DOHH2 (cell line): ENCODE data around the gene GLUL.

Source experiments
- CTCF ChIP-seq: fragments of 200-600 bp; sonication (generic); IDR thresholded peaks from one replicate; pipeline ENCODE4 v1.5.1; 2014; ENCODE audit warnings: antibody characterized with exemption, mild to moderate bottlenecking, low read depth, low read length; ENCODE audit not compliant: poor library complexity, severe bottlenecking
- EZH2phosphoT487 ChIP-seq: fragments of 200-600 bp; sonication (generic); IDR thresholded peaks from 2 replicates; pipeline ENCODE4 v1.6.1; 2017; ENCODE audit warnings: borderline replicate concordance, mild to moderate bottlenecking, antibody characterized with exemption, low read length, moderate library complexity, mixed read lengths

GRCh38 chr1:182357913-182358312, 33.7 kb downstream of the GLUL start:
- TF ChIP-seq CTCF (no peak), EZH2phosphoT487 (no peak)
